ENCODE results near the gene PRSS22. TPM values are rescaled to one million over a fixed set of nuclear protein-coding genes. Genes with fewer than 3 reads are reported as not detected.

The PRSS22 gene
- total and polyA plus RNA-seq, 2 donors (not counting 1 experiment from before 2014, with no cell fraction given), result not detected

- H2AFZ ChIP-seq (ENCODE audit: insufficient read depth, low read depth, low read length, poor library complexity, severe bottlenecking), result peak overlapping the region; percentile 47
- DNase-seq (peak; percentile 47), ATAC-seq (ENCODE audit: low read depth) (no peak)
- no peaks in the 10 kb centered on the region for H3K36me3 ChIP-seq (replicated peaks in 1 of 2; ENCODE audit: control extremely low read depth in 1 of 2, control insufficient read depth in 1 of 2, extremely low read depth in 1 of 2, insufficient read depth in 2 of 2, low read length in 1 of 2)
- H3K9me3 ChIP-seq (ENCODE audit: control extremely low read depth in 1 of 3, control insufficient read depth in 2 of 3, insufficient read depth in 1 of 3, low read length in 2 of 3), result peaks cover 0 to 18% (median 0%) of the 10 kb centered on the region in 3 donors
- peak overlapping the region; percentile 60 for H3K4me2 ChIP-seq (replicated peaks; ENCODE audit: low read depth, low read length, poor library complexity, severe bottlenecking)
- H3K4me1 Mint-ChIP-seq, result peaks cover 8% of the 10 kb centered on the region
- TF ChIP-seq CTCF (IDR thresholded peaks at IDR 0.05), result peak; percentile 21
- no peak for TF ChIP-seq EZH2 (IDR thresholded peaks at IDR 0.05; ENCODE audit: borderline replicate concordance, insufficient read depth, low read depth, low read length, poor library complexity, severe bottlenecking)
- peak overlapping the region; percentile 11 for H3K4me3 Mint-ChIP-seq
- no peak overlapping the region for H3K27ac ChIP-seq (ENCODE audit: low read length in 2 of 2)
- H3K27me3 ChIP-seq (replicated peaks in 1 of 4; ENCODE audit: control extremely low read depth in 1 of 4, control insufficient read depth in 3 of 4, insufficient read depth in 4 of 4, low read length in 3 of 4), result peaks cover 0 to 11% (median 0%) of the 10 kb centered on the region in 4 experiments
- peaks cover 25% of the 10 kb centered on the region for H3K27me3 Mint-ChIP-seq
- ChIA-PET POLR2A (no interaction called here), CTCF (no interaction called here)
- no peak overlapping the region for H3K27ac Mint-ChIP-seq
- H3K4me3 ChIP-seq (ENCODE audit: control extremely low read depth in 1 of 5, extremely low read depth in 1 of 5, insufficient read depth in 1 of 5, low read depth in 2 of 5, low read length in 4 of 5), result no peak overlapping the region
- H4K20me1 ChIP-seq (ENCODE audit: control insufficient read depth, insufficient read depth, low read length, poor library complexity, severe bottlenecking), result no peaks in the 10 kb centered on the region
- no peaks in the 10 kb centered on the region for H3K79me2 ChIP-seq (ENCODE audit: control insufficient read depth, insufficient read depth, low read length)
- intact Hi-C loops (cut with micrococcal nuclease), result no loop called here
- H3K4me1 ChIP-seq (ENCODE audit: control insufficient read depth in 2 of 2, insufficient read depth in 2 of 2, low read length in 2 of 2), result peaks cover 15 to 29% of the 10 kb centered on the region in 2 donors
- WGBS (ENCODE audit: insufficient coverage), result 38% methylated on average over 40 of the region's 40 CpGs
- H3K9me3 Mint-ChIP-seq (ENCODE audit: insufficient read depth), result peaks cover 2% of the 10 kb centered on the region
- H3K9ac ChIP-seq (ENCODE audit: low read length), result peak overlapping the region; percentile 35
Measured at GRCh38 chr16:2842340-2843000, 15.5 kb downstream of the PRSS22 start.

- no peak for ATAC-seq (ENCODE audit: low read depth)
- peaks cover 0 to 15% (median 0%) of the 10 kb centered on the region in 3 donors for H3K9me3 ChIP-seq (ENCODE audit: control extremely low read depth in 1 of 3, control insufficient read depth in 2 of 3, insufficient read depth in 1 of 3, low read length in 2 of 3)
- no peaks in the 10 kb centered on the region for H3K36me3 ChIP-seq (replicated peaks in 1 of 2; ENCODE audit: control extremely low read depth in 1 of 2, control insufficient read depth in 1 of 2, extremely low read depth in 1 of 2, insufficient read depth in 2 of 2, low read length in 1 of 2)
- H3K4me1 Mint-ChIP-seq, result peaks cover 8% of the 10 kb centered on the region
- H3K79me2 ChIP-seq (ENCODE audit: control insufficient read depth, insufficient read depth, low read length), result no peaks in the 10 kb centered on the region
- H3K27ac ChIP-seq (ENCODE audit: low read length in 2 of 2), result no peak overlapping the region
- intact Hi-C loops (cut with micrococcal nuclease), result no loop called here
- peaks cover 0 to 17% (median 0%) of the 10 kb centered on the region in 4 experiments for H3K27me3 ChIP-seq (replicated peaks in 1 of 4; ENCODE audit: control extremely low read depth in 1 of 4, control insufficient read depth in 3 of 4, insufficient read depth in 4 of 4, low read length in 3 of 4)
- ChIA-PET CTCF (no interaction called here), POLR2A (no interaction called here)
- no peaks in the 10 kb centered on the region for H4K20me1 ChIP-seq (ENCODE audit: control insufficient read depth, insufficient read depth, low read length, poor library complexity, severe bottlenecking)
- H3K9me3 Mint-ChIP-seq (ENCODE audit: insufficient read depth), result peaks cover 2% of the 10 kb centered on the region
- WGBS (ENCODE audit: insufficient coverage), result 79% methylated on average over 16 of the region's 18 CpGs
- H3K9ac ChIP-seq (ENCODE audit: low read length), result peak overlapping the region; percentile 35
- no peak overlapping the region for H3K27ac Mint-ChIP-seq
- H2AFZ ChIP-seq (ENCODE audit: insufficient read depth, low read depth, low read length, poor library complexity, severe bottlenecking), result peak overlapping the region; percentile 47
- peak overlapping the region; percentile 60 for H3K4me2 ChIP-seq (replicated peaks; ENCODE audit: low read depth, low read length, poor library complexity, severe bottlenecking)
- no peak overlapping the region for H3K4me3 ChIP-seq (ENCODE audit: control extremely low read depth in 1 of 5, extremely low read depth in 1 of 5, insufficient read depth in 1 of 5, low read depth in 2 of 5, low read length in 4 of 5)
- no peak overlapping the region for H3K4me3 Mint-ChIP-seq
- H3K27me3 Mint-ChIP-seq, result peaks cover 26% of the 10 kb centered on the region
- peaks cover 15 to 29% of the 10 kb centered on the region in 2 donors for H3K4me1 ChIP-seq (ENCODE audit: control insufficient read depth in 2 of 2, insufficient read depth in 2 of 2, low read length in 2 of 2)
- TF ChIP-seq EZH2 (IDR thresholded peaks at IDR 0.05; ENCODE audit: borderline replicate concordance, insufficient read depth, low read depth, low read length, poor library complexity, severe bottlenecking), result no peak
- no peak for TF ChIP-seq CTCF (IDR thresholded peaks at IDR 0.05)
- DNase-seq, result no peak
Measured at GRCh38 chr16:2841606-2842339, 16.2 kb downstream of the PRSS22 start.

Measured in B cell (primary cell).